ENCODE measurements around the gene SNRNP48.

The SNRNP48 gene

GRCh38 chr6:7647504-7647903 is 57.5 kb downstream of the SNRNP48 start:
- DNase-seq, result no peak

- DNase-seq, result no peak
Observed at GRCh38 chr6:7649037-7649810, 59.2 kb downstream of the SNRNP48 start.

- no peak for DNase-seq
Observed at GRCh38 chr6:7650878-7651277, 60.9 kb downstream of the SNRNP48 start.

- DNase-seq, result no peak
Observed at GRCh38 chr6:7652957-7653356, 63.0 kb downstream of the SNRNP48 start.

GRCh38 chr6:7656355-7656754 is 66.4 kb downstream of the SNRNP48 start:
- DNase-seq, result no peak

- DNase-seq, result no peak
Observed at GRCh38 chr6:7658543-7658942, 68.5 kb downstream of the SNRNP48 start.

- DNase-seq, result no peak
Observed at GRCh38 chr6:7661364-7661763, 71.4 kb downstream of the SNRNP48 start.
